ENCODE measurements around the gene RGS5.

The RGS5 gene

DNA sequence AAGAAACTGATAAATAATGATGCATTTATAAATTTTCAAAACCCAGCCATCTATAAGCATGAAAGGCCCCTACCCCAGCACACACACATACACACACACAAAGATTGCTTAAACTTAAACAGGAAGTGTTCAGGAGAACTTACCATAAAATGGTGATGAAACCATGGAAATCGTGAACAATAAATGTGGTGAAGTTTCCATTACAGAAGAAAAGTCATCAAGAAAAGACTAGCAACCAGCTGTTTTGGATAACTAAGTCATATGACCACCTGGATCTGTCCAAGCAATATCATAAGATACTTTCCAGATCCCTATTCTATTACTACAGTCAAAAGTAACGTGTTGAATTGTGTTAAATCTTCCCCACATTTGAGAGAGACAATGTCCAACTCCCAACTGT is 24.1 kb downstream of the RGS5 start:
- DNase-seq = no peak

GRCh38 chr1:163176797-163177196 is 25.9 kb downstream of the RGS5 start:
- no peak for DNase-seq

GRCh38 chr1:163174524-163175437 is 27.9 kb downstream of the RGS5 start:
- DNase-seq = peak; percentile 24

DNA sequence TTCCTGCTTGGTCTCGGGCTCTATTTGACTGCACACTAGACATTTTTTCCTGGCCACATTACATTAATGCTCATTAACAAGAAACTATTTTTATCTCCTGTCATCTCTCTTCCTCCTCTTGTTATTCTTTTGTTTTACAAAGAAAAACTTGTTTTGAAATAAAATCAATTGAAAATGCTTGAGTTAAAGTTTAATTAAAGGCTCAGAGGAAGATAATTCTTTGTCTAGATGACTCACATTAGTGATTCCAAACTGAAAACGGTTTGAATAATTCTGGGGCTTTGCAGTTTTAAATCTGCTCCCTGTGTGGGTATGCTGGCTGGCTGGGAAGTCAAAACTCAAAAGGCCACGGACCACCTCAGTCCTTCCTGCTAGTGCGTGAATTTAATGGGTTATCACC is 29.6 kb downstream of the RGS5 start:
- DNase-seq = no peak

DNA sequence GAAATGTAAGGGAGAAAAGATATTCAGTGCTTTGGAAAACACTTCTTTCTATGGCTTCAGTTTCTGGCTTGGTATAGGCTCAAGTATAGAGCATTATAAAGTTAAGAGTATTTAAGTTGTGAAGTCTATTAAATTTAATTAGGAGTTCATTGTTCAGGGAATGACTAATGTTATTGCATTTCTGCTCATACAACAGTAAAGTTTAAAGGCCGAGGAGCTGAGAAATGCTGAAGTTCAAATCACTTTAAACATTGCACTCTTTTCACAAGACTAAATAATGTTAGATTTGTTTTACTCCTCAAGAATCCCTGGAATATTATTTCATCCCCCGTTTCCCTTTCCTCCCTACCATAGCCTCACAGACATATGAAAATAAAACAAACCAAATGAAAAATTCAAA is 30.1 kb downstream of the RGS5 start:
- DNase-seq = no peak

DNA sequence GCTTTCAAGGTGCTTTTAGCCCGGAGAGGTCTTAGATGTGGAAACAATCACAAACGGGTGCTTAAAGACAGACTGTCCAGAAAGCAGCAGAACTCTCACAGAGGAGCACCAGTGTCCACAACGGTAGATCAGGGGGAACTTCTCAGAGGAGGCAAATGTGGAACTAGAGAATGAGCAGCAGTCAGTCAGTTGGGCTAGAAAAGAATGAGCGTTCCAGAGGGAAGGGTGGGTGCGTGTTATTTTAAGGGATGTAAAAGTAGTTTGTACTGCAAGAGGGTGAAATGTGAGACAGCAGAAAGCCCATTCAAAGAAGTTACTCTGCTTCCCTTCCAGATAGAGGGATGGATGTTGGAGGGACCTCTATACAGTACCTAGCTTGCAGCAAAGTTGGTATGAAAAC is 30.9 kb downstream of the RGS5 start:
- no peak for DNase-seq

DNA sequence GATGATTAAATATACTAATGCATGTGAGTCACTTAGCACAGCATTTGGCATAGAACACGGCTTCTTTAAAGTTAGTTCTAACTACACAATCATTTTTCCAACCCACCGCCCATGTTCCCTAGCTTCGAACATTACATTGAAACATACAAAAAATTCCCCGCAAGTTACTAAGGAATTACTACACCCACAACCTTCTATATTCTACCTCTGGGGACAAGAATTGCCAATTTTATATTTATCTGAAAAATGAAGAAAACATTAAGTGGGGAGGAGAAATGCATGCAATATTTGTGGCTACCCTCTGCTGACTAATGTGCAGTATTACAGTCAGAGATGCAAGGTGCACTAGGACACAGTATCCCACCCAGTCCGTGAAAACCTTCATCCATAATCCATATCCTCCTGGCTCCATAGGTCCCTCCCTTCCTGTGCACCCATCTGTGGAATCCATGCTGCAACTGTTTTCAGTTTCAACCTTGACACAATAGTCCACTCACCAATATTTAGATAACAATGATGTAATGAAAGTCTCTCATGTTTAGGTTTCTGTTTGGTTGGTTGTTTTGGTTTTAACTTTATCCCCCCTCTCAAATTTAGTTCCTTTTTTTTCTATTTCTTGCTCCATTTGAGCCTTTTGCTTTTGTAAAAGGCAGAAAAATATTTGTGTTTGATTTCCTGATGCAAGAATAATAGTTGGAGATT is 31.6 kb downstream of the RGS5 start:
- DNase-seq = no peak

DNA sequence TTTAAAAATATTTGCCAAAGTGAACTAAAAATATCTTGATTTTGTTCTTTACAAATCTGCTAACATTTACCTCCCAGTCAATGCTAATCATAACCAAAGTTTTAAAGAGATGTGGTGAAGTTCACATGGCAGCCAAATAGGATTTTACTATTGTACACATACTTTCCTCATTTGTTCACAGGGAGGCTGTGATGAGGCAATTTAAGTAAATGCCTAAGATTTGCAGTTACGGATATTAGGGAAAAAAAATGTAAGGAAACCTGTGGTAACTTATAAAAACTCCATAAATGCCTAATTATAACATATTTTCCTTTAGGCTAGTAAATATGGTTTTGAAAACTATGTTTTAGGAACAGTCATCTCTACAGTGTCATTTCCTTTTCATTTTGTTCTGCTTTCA is 32.4 kb downstream of the RGS5 start:
- DNase-seq = no peak

DNA sequence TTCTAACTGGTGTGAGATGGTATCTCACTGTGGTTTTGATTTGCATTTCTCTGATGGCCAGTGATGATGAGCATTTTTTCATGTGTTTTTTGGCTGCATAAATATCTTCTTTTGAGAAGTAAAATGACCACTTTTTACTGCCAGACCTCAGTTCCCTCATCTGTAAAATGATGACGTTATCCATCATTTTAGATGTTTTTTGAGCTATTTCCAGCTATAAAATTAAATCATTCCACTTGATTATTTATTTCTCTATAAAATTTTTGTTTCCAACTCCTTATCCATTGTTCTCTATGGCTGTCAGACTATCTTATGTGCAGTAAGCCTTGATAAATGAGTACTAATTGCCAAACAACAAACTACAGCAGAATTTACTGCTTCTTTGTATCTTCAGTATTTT is 33.2 kb downstream of the RGS5 start:
- no peak for DNase-seq

DNA sequence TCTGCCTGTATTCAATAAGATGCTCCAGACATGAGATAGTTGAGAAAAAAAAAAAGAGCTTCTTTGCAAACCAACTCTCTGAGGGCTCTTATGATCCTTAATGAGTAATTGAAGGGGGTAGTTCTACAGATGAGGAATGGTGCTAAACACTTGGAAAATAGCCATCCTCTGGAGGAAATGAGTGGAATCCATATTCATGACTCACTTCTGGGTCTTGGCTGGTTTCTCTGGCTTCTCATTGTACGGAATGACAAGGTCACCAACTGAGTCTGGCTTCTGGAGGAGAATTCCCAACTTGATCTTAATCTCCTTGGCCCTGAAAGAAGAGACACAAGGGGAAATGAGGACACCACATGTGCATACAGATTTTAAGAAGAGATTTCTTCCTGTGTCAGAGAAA is 34.7 kb downstream of the RGS5 start:
- no peak for DNase-seq

DNA sequence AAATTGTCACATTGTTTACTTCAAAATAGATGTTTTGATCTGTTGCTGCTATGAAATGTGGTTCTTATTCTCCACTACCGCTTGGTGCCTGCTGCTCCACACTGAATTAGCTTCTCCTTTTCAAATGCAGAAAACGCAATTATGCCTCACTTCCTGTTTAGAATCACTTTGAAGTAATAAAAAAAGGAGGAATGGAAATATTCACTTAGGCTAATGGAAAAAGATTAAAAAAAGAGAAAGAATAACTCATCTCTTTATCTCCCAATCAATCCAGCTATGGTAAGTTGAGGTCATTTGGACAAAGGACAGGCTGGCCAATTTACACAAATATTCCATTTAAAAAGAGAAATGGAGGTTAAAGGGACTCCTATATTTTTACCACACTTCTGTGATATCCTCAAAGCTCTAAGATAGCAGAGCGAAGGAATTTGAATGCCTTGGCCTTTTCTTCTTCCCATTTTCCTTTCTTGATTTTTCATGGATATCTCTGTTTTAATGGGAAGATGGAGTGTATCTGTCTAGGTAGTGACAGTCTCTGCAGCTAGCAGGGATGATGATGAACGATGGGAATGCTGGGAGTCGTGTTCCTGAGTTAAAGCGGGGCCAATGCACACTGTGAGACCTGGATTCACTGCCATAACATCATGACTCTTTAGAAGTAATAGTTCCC is 35.7 kb downstream of the RGS5 start:
- no peak for DNase-seq

- DNase-seq = no peak
These were observed 37.6 kb downstream of the RGS5 start for GRCh38 chr1:163165119-163165518.

DNA sequence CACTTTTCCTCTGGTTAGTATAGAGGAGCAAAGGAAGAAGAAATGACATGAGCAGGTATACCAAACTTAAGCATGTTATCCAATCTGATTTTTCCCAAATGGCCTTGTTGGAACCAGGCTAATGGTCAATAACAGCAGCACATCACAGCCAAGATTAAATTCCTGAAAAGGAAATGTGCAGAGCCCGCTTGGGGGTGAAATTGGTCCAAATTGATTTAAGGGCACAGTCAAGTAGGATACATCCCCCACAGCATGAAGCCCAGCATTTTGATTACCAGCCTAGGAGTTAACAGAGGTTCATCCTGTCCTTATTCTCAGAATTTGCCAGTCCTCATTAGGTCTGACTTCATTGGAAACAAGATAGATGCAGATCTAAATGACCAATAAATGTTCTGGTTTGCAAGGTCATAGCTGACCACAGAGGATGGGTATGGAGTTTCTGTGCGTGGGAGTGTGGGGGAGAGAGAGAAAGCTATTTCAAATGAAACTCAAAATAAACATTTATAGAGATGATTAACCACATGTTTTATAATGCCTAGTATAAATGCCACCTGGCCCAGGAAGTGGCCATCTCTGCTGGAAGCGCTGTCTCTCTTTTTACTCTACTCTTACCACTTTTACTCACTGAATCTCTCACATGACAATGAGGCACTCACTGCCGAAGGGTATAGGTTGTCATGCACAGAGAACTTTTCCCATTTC is 38.7 kb downstream of the RGS5 start:
- DNase-seq = no peak

DNA sequence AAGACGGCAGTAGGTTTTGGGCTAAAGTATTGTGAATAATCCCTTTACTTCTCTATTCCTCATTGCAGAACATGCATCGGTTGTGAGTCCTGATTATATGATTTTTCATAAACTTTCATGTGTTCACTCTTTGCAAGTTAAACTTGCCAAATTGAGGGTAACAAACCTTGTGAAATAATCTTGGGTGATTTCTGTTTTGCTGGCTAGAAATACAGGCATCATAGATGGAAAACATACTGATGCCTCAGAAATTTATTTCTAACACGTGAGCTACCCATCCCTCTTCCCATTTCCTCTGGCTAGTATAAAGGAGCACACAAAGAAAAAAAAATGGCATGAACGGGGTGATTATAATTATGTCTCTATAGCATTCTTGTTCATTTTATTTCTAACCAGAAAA is 39.6 kb downstream of the RGS5 start:
- DNase-seq = no peak

- DNase-seq = no peak
These were observed 40.3 kb downstream of the RGS5 start for GRCh38 chr1:163162381-163162914.

GRCh38 chr1:163161841-163162240 is 40.9 kb downstream of the RGS5 start:
- DNase-seq = no peak

- no peak for DNase-seq
These were observed 41.4 kb downstream of the RGS5 start for GRCh38 chr1:163161337-163161736.

DNA sequence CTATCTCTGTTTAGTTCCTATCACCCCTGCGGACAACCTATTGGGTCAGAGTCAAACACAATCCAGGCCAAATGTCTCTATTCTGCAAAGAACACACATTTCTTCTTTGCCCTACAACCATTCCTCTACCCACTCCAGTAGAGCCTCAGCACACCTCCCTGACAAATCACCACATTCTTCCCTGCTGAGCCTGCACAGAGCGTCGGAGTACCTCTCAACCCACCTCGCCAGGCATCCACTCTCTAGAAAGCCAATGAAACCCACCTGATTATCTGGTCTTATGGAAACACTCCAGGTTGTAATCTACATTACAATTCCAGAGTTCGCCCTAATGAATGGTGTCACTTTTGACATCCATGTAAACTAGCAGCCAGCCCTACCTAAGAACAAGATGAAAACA is 47.1 kb downstream of the RGS5 start:
- no peak for DNase-seq

DNA sequence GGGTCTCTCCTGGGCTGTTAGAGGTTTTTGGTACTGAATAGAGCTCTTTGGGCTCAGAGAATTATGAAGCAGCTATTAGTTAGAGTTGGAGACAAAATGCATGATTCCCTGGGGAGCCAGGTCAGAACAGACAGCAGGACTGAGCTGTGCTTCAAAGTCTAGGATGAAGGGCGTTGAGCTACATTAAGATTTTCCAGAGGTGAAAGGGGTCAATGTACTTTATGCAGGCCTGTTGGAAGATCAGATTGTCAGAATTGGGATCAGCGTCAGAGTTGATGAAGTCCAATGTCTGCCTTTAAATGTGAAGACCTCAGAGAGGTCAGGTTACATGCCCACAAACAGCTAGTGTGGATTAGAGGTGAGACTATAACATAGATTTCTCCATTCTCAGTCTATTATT is 53.8 kb downstream of the RGS5 start:
- DNase-seq = no peak

GRCh38 chr1:163147019-163147418 is 55.7 kb downstream of the RGS5 start:
- DNase-seq = no peak

- DNase-seq = no peak
These were observed 57.3 kb downstream of the RGS5 start for GRCh38 chr1:163145435-163145834.

DNA sequence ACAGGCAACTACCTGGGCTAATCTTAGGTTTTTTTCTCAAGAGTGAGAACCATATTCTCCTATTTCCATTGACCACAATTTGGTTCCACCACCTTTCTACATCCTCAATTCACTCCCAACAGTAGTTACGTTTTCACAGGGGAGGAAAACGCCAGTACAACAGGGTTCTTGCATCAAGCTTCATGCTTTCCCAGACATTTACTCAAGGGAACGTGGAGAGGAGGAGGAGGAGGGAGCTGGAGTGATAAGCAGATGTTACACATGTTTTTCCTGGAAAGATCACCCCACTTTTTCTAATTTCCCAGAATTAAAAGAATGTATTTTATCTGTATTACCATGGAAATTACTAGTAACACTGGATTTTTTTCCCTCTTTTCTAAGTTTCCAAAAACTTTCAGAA is 58.3 kb downstream of the RGS5 start:
- no peak for DNase-seq

GRCh38 chr1:163142152-163142551 is 60.6 kb downstream of the RGS5 start:
- DNase-seq = no peak

Measured in activated CD8-positive, alpha-beta memory T cell treated with anti-CD3 and anti-CD28 coated beads, Interleukin-2, amount 50 U/mL, for 4 hours (primary cell).